Stimulated activated CD8-positive, alpha-beta memory T cell treated with anti-CD3 and anti-CD28 coated beads, Interleukin-4, amount 100 ng/mL, for 1 hour (primary cell): ENCODE results near the gene FREM1.
"Not testable (repeated sequence)": the region's sequence is repeated elsewhere in the genome, so short reads cannot be mapped to it uniquely, and the experiment has no call there.

ENCODE experiments used
- DNase-seq, 2 donors: peaks; one replicate each; pipeline ENCODE4 v3.0.0-alpha.2; 2020; ENCODE audit warnings: low read depth in 2 of 2, low spot score in 1 of 2

The FREM1 gene

GRCh38 chr9:14909961-14910805 is at the start of gene FREM1:
Gene FREM1 (minus strand): TSS chr9:14910428. CDS start chr9:14868977, 41,451 bp downstream.
- DNase-seq: no peak

- DNase-seq: no peak
These were observed 48.8 kb upstream of the FREM1 start for GRCh38 chr9:14958989-14959388.

- no peak for DNase-seq
These were observed 46.9 kb upstream of the FREM1 start for GRCh38 chr9:14957109-14957508.

- no peak for DNase-seq
These were observed 46.0 kb upstream of the FREM1 start for GRCh38 chr9:14956208-14956607.

- DNase-seq: no peak
These were observed 35.1 kb upstream of the FREM1 start for GRCh38 chr9:14945351-14945750.

- no peak for DNase-seq
These were observed 31.5 kb upstream of the FREM1 start for GRCh38 chr9:14941501-14942405.

GRCh38 chr9:14939378-14939777 is 29.1 kb upstream of the FREM1 start:
- no peak for DNase-seq

GRCh38 chr9:14937216-14937615 is 27.0 kb upstream of the FREM1 start:
- no peak for DNase-seq

- no peak for DNase-seq
These were observed 26.3 kb upstream of the FREM1 start for GRCh38 chr9:14936491-14936890.

GRCh38 chr9:14935964-14936363 is 25.7 kb upstream of the FREM1 start:
- no peak for DNase-seq

- DNase-seq: no peak
These were observed 25.0 kb upstream of the FREM1 start for GRCh38 chr9:14935106-14935751.

GRCh38 chr9:14932641-14933040 is 22.4 kb upstream of the FREM1 start:
- no peak for DNase-seq

GRCh38 chr9:14932231-14932630 is 22.0 kb upstream of the FREM1 start:
- DNase-seq: no peak

- no peak for DNase-seq
These were observed 16.9 kb upstream of the FREM1 start for GRCh38 chr9:14926941-14927624.

- DNase-seq: no peak
These were observed 14.3 kb upstream of the FREM1 start for GRCh38 chr9:14924230-14925219.

GRCh38 chr9:14923701-14924100 is 13.5 kb upstream of the FREM1 start:
- DNase-seq: no peak

- DNase-seq: not testable (repeated sequence)
These were observed 10.6 kb upstream of the FREM1 start for GRCh38 chr9:14920805-14921204.

- DNase-seq: no peak
These were observed 3.1 kb upstream of the FREM1 start for GRCh38 chr9:14913366-14913765.

GRCh38 chr9:14912859-14913258 is 2.6 kb upstream of the FREM1 start:
- DNase-seq: no peak

- DNase-seq: no peak
These were observed 818 bp upstream of the FREM1 start for GRCh38 chr9:14911046-14911445.
